ENCODE results near the gene MACROD2. TPM values are rescaled to one million over a fixed set of nuclear protein-coding genes. Genes with fewer than 3 reads are reported as not detected.

MACROD2 gene
- total RNA-seq, 1 experiment from 2014 or later: 1.4 TPM

DNA sequence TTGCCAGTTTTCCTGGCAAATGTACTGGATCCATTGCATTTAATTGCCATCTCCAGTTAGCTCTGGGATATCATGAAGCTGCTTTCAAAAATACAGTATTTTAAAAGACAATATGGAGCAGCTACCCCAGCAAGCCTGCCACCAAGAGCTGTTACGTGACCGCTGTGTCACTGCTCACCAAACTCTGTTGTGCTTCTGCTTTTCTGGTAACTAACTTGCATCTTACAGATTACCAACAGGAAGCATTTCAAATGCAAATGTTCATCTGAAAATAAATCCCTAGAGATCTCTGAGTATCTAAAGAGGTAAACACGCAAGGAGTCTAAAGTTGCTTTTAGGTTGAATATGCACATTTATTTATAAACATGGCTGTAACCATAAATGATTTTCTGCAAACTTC lies 1569.7 kb downstream of the MACROD2 start:
- BruUV-seq (replicated peaks): no TSS peak
- Histone ChIP-seq H3K4me3 (ENCODE audit: low read depth, low read length, poor library complexity, severe bottlenecking) (no peak overlapping the region), H3K27me3 (replicated peaks; ENCODE audit: insufficient read depth, low read depth, low read length, poor library complexity) (no peaks in the 10 kb centered on the region), H3K4me1 (ENCODE audit: insufficient read depth, low read length, poor library complexity, severe bottlenecking) (no peaks in the 10 kb centered on the region), H3K9me3 (ENCODE audit: low read depth, low read length, poor library complexity, severe bottlenecking) (peaks cover 19% of the 10 kb centered on the region), H3K27ac (ENCODE audit: low read depth, low read length, poor library complexity, severe bottlenecking) (no peak overlapping the region), H3K36me3 (ENCODE audit: insufficient read depth, low read length, poor library complexity, severe bottlenecking) (no peaks in the 10 kb centered on the region)
- CTCF ChIA-PET: no interaction called here
- POLR2A ChIA-PET (ENCODE audit: low non-redundant PET): no interaction called here
- intact Hi-C loops (cut with micrococcal nuclease; ENCODE audit: unreplicated experiment): no loop called here
- TF ChIP-seq, protein P1, sequence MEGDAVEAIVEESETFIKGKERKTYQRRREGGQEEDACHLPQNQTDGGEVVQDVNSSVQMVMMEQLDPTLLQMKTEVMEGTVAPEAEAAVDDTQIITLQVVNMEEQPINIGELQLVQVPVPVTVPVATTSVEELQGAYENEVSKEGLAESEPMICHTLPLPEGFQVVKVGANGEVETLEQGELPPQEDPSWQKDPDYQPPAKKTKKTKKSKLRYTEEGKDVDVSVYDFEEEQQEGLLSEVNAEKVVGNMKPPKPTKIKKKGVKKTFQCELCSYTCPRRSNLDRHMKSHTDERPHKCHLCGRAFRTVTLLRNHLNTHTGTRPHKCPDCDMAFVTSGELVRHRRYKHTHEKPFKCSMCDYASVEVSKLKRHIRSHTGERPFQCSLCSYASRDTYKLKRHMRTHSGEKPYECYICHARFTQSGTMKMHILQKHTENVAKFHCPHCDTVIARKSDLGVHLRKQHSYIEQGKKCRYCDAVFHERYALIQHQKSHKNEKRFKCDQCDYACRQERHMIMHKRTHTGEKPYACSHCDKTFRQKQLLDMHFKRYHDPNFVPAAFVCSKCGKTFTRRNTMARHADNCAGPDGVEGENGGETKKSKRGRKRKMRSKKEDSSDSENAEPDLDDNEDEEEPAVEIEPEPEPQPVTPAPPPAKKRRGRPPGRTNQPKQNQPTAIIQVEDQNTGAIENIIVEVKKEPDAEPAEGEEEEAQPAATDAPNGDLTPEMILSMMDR (conservative IDR thresholded peaks at IDR 0.05; ENCODE audit: low read depth, low read length): no peak
- no peak for TF ChIP-seq EZH2 (IDR thresholded peaks at IDR 0.05; ENCODE audit: borderline replicate concordance, low read depth, low read length, poor library complexity, severe bottlenecking)
- no peak for DNase-seq (ENCODE audit: low spot score)

DNA sequence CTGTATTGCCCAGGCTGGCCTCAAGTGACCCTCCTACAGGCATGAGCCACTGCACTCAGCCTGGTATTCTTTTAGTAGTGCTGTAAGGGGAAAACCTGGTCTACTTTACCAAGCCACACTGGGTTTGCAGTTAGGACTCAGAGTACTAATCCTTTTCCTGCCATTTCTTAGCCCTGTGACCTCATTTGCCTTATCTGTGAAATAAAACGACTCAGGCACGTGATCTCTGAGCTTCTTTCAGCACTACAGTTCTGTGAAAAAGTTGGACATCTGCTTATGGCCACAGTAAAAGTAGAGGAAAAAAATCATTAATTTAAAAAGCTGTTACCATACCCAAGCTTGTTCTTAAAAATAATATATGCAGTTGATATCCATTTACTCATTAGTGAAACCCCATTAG lies 1570.5 kb downstream of the MACROD2 start:
- DNase-seq (ENCODE audit: low spot score): no peak
- intact Hi-C loops (cut with micrococcal nuclease; ENCODE audit: unreplicated experiment): no loop called here
- no TSS peak for BruUV-seq (replicated peaks)
- Histone ChIP-seq H3K27me3 (replicated peaks; ENCODE audit: insufficient read depth, low read depth, low read length, poor library complexity) (no peaks in the 10 kb centered on the region), H3K36me3 (ENCODE audit: insufficient read depth, low read length, poor library complexity, severe bottlenecking) (no peaks in the 10 kb centered on the region), H3K4me1 (ENCODE audit: insufficient read depth, low read length, poor library complexity, severe bottlenecking) (no peaks in the 10 kb centered on the region), H3K27ac (ENCODE audit: low read depth, low read length, poor library complexity, severe bottlenecking) (no peak overlapping the region), H3K9me3 (ENCODE audit: low read depth, low read length, poor library complexity, severe bottlenecking) (peaks cover 25% of the 10 kb centered on the region), H3K4me3 (ENCODE audit: low read depth, low read length, poor library complexity, severe bottlenecking) (no peak overlapping the region)
- TF ChIP-seq, protein P1 (conservative IDR thresholded peaks at IDR 0.05; ENCODE audit: low read depth, low read length): no peak
- TF ChIP-seq EZH2 (IDR thresholded peaks at IDR 0.05; ENCODE audit: borderline replicate concordance, low read depth, low read length, poor library complexity, severe bottlenecking): no peak
- CTCF ChIA-PET: no interaction called here
- POLR2A ChIA-PET (ENCODE audit: low non-redundant PET): no interaction called here

DNA sequence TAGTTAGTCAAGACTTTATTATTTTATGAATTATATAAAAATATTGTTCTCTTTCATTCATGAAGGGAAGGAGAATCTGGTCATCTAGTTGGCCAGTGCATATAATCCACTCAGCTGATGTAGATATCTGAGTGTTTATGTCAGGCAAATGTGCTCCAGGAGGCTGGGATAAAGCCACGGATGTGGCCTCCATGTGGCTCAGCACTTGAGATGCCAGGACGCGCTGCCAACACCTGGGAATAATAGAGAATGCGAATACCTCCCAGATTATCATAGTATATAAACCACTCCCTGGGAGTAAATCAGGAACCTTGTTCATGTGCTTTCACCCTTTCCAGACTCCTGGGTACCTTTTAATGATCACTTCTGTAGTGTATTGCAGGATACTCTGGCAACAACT lies 1571.9 kb downstream of the MACROD2 start:
- no peaks in the 10 kb centered on the region for H3K4me1 ChIP-seq (ENCODE audit: insufficient read depth, low read length, poor library complexity, severe bottlenecking)
- POLR2A ChIA-PET (ENCODE audit: low non-redundant PET): no interaction called here
- H3K27me3 ChIP-seq (replicated peaks; ENCODE audit: insufficient read depth, low read depth, low read length, poor library complexity): no peaks in the 10 kb centered on the region
- no TSS peak for BruUV-seq (replicated peaks)
- CTCF ChIA-PET: no interaction called here
- peaks cover 25% of the 10 kb centered on the region for H3K9me3 ChIP-seq (ENCODE audit: low read depth, low read length, poor library complexity, severe bottlenecking)
- no peak overlapping the region for H3K4me3 ChIP-seq (ENCODE audit: low read depth, low read length, poor library complexity, severe bottlenecking)
- DNase-seq (ENCODE audit: low spot score): no peak
- H3K27ac ChIP-seq (ENCODE audit: low read depth, low read length, poor library complexity, severe bottlenecking): no peak overlapping the region
- no peaks in the 10 kb centered on the region for H3K36me3 ChIP-seq (ENCODE audit: insufficient read depth, low read length, poor library complexity, severe bottlenecking)
- no peak for TF ChIP-seq EZH2 (IDR thresholded peaks at IDR 0.05; ENCODE audit: borderline replicate concordance, low read depth, low read length, poor library complexity, severe bottlenecking)
- TF ChIP-seq, protein P1 (conservative IDR thresholded peaks at IDR 0.05; ENCODE audit: low read depth, low read length): no peak
- intact Hi-C loops (cut with micrococcal nuclease; ENCODE audit: unreplicated experiment): no loop called here
